Stomach (tissue), 9 donors: ENCODE data around the gene SPEN. TPM values are rescaled to one million over a fixed set of nuclear protein-coding genes. Genes with fewer than 3 reads are reported as not detected.

Source experiments
- DNase-seq, 2 donors: peaks; one replicate each; pipeline versions ENCODE4 v3.0.0 to v3.0.0-alpha.2; 2013 to 2019
- H3K27ac ChIP-seq, 5 donors: fragments of 200-600 bp in 4 of 5; sonication (generic) in 4 of 5; one replicate each; pipeline ENCODE4 v1.5.1; 2013 to 2019; ENCODE audit warnings: mild to moderate bottlenecking in 1 of 5, moderate library complexity in 1 of 5
- H3K27me3 ChIP-seq, 3 donors: fragments of 200-600 bp; sonication (generic); one replicate each; pipeline ENCODE4 v1.5.1; 2017 to 2019; ENCODE audit warnings: mixed run types in 1 of 3
- H3K36me3 ChIP-seq, 4 donors: fragments of 200-600 bp; sonication (generic); 1 replicate in 3 of 4; 2 replicates in 1 of 4; pipeline ENCODE4 v1.5.1; 2016 to 2019
- H3K4me1 ChIP-seq, 4 donors: fragments of 200-600 bp; sonication (generic); one replicate each; pipeline ENCODE4 v1.5.1; 2016 to 2019
- H3K4me3 ChIP-seq, 4 donors: fragments of 200-600 bp; sonication (generic) in 3 of 4; one replicate each; pipeline ENCODE4 v1.5.1; 2016 to 2019; ENCODE audit warnings: mild to moderate bottlenecking in 1 of 4
- H3K9me3 ChIP-seq, 4 donors: fragments of 200-600 bp; sonication (generic); one replicate each; pipeline ENCODE4 v1.5.1; 2016 to 2019
- CTCF ChIP-seq, 7 experiments: fragments of 450-650 bp in 4 of 7; fragments of 200-600 bp in 3 of 7; sonication (generic) in 3 of 7; IDR thresholded peaks; one replicate each; pipeline ENCODE4 v1.5.1; 2016 to 2019; ENCODE audit warnings: antibody characterized with exemption in 7 of 7, control low read depth in 2 of 7, mild to moderate bottlenecking in 1 of 7
- EP300 ChIP-seq: sonication (generic); formaldehyde crosslinking; IDR thresholded peaks from one replicate; pipeline ENCODE4 v1.6.1; 2017; ENCODE audit warnings: antibody characterized with exemption
- POLR2A ChIP-seq, 4 donors: fragments of 450-650 bp; IDR thresholded peaks; one replicate each; pipeline ENCODE4 v1.6.1; 2016; ENCODE audit warnings: antibody characterized with exemption in 4 of 4, control low read depth in 2 of 4, mild to moderate bottlenecking in 1 of 4, moderate library complexity in 1 of 4
- POLR2AphosphoS5 ChIP-seq, 3 donors: sonication (generic); formaldehyde crosslinking; IDR thresholded peaks; one replicate each; pipeline ENCODE4 v1.6.1; 2016; ENCODE audit warnings: antibody characterized with exemption in 3 of 3
- WGBS, 5 donors: extraction: QIAGEN DNeasy Blood & Tissue Kit in 3 of 5; methylation state at CpG; one replicate each; pipeline versions ENCODE4 v1.1.5 to v1.1.7; 2013 to 2018; 5-methylcytosine and 5-hydroxymethylcytosine counted together
- intact Hi-C: fragments of 100-400 bp; cut with DNase I; formaldehyde crosslinking; loops from one replicate; pipeline ENCODE4 v1.15.1; 2023; ENCODE audit warnings: low total_unique reads
- polyA plus RNA-seq, 3 donors: library from polyadenylated mRNA; stranded (reverse); fragments of 200-250 nt; gene quantifications; one replicate each; pipeline ENCODE4 v1.2.3, GENCODE V29; 2013
- total RNA-seq, 5 donors: library from RNA; depleted of rRNA; stranded (reverse); fragments of >200 nt; gene quantifications; one replicate each; pipeline versions ENCODE4 v1.1.0 to v1.2.3, GENCODE V29; 2014 to 2016
- donor health status: healthy with polysubstance abuse.
- donor health status: Bipolar disorder and iron deficiency.
- donor health status: healthy.

SPEN gene
- total and polyA plus RNA-seq, 8 donors, result 5.6 to 114 (median 28.8) TPM

GRCh38 chr1:15938628-15939161 lies 91.2 kb downstream of the SPEN start:
- intact Hi-C loops, result no loop called here
- WGBS, 5 donors, result 83 to 91% (median 88%) methylated on average over 2 to 8 of the region's 8 CpGs
- Histone ChIP-seq H3K4me3 (no peak overlapping the region), H3K4me1 (peaks cover 0 to 33% (median 10%) of the 10 kb centered on the region in 4 donors), H3K36me3 (peaks cover 84 to 100% (median 100%) of the 10 kb centered on the region in 4 donors), H3K27me3 (no peaks in the 10 kb centered on the region), H3K9me3 (no peaks in the 10 kb centered on the region), H3K27ac (peak overlapping the region in 2 of 5 donors; percentile 34 to 59)
- peak in 1 of 2 donors; percentile 23 for DNase-seq
- TF ChIP-seq CTCF (IDR thresholded peaks at IDR 0.05) (no peak), POLR2A (IDR thresholded peaks at IDR 0.05) (no peak), POLR2AphosphoS5 (IDR thresholded peaks at IDR 0.05) (no peak), EP300 (no peak)

- intact Hi-C loops, result no loop called here
- peak; percentile 55 to 69 for DNase-seq
- WGBS, 5 donors, result 41 to 50% (median 46%) methylated on average over 17 of the region's 17 CpGs
- H3K36me3 ChIP-seq, result peaks cover 84 to 100% (median 100%) of the 10 kb centered on the region in 4 donors
- no peak overlapping the region for H3K4me3 ChIP-seq
- H3K9me3 ChIP-seq, result no peaks in the 10 kb centered on the region
- H3K4me1 ChIP-seq, result peaks cover 0 to 33% (median 10%) of the 10 kb centered on the region in 4 donors
- no peak for TF ChIP-seq POLR2A (IDR thresholded peaks at IDR 0.05)
- TF ChIP-seq POLR2AphosphoS5 (IDR thresholded peaks at IDR 0.05), result peak in 1 of 3 donors; percentile 20
- H3K27me3 ChIP-seq, result no peaks in the 10 kb centered on the region
- peak overlapping the region in 4 of 5 donors; percentile 11 to 59 (median 43) for H3K27ac ChIP-seq
Observed at GRCh38 chr1:15939181-15940109, 91.9 kb downstream of the SPEN start.

- Histone ChIP-seq H3K4me1 (peaks cover 0 to 33% (median 10%) of the 10 kb centered on the region in 4 donors), H3K27ac (peak overlapping the region in 1 of 5 donors; percentile 59), H3K4me3 (no peak overlapping the region), H3K36me3 (peaks cover 83 to 100% (median 100%) of the 10 kb centered on the region in 4 donors), H3K27me3 (no peaks in the 10 kb centered on the region), H3K9me3 (no peaks in the 10 kb centered on the region)
- 89 to 92% (median 92%) methylated on average over 13 of the region's 13 CpGs for WGBS, 5 donors
- DNase-seq, result peak in 1 of 2 donors; percentile 9
- no peak for TF ChIP-seq POLR2A (IDR thresholded peaks at IDR 0.05)
- TF ChIP-seq EP300, result no peak
- intact Hi-C loops, result no loop called here
Observed at GRCh38 chr1:15940110-15941043, 92.9 kb downstream of the SPEN start.

GRCh38 chr1:15941044-15941840 lies 93.7 kb downstream of the SPEN start:
- Histone ChIP-seq H3K27me3 (no peaks in the 10 kb centered on the region), H3K4me1 (peaks cover 0 to 33% (median 10%) of the 10 kb centered on the region in 4 donors), H3K36me3 (peaks cover 83 to 100% (median 100%) of the 10 kb centered on the region in 4 donors), H3K27ac (peak overlapping the region in 1 of 5 donors; percentile 7), H3K9me3 (no peaks in the 10 kb centered on the region), H3K4me3 (no peak overlapping the region)
- 84 to 92% (median 89%) methylated on average over 7 to 13 of the region's 13 CpGs for WGBS, 5 donors
- intact Hi-C loops, result no loop called here
- peak in 1 of 2 donors; percentile 23 for DNase-seq
- no peak for TF ChIP-seq CTCF (IDR thresholded peaks at IDR 0.05)
- no peak for TF ChIP-seq POLR2A (IDR thresholded peaks at IDR 0.05)
- TF ChIP-seq POLR2AphosphoS5 (IDR thresholded peaks at IDR 0.05), result no peak
